ENCODE data around the gene LINC01488. TPM values are rescaled to one million over a fixed set of nuclear protein-coding genes. Genes with fewer than 3 reads are reported as not detected.
A peak's percentile ranks its signal among the peaks of the same experiment; 100 is the strongest.

The LINC01488 gene
- total and polyA plus RNA-seq, 2 of the 13 experiments (the other 11 are each of a cell fraction or from before 2014, with no cell fraction given): 0.26 to 0.58 TPM

DNA sequence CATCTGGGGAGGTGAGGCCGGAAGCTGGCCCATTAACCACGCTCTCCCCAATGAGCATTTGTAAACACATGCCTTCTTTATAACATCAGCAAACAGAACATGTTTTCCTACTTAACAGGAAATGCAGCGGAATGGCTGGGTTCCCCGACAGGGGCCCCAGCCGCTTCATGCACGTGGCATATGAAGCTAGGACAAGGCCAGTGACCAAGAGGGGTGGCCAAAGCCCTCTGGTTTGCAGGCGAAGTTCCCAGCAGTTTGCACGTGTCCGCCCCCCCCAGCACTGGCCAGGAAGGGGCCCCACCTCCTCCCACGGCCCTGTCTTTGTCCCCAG, 38.7 kb upstream of the LINC01488 start (continued):
- no peak for TF ChIP-seq IKZF1 (IDR thresholded peaks at IDR 0.05)
- no peak for TF ChIP-seq ZBTB8A (CRISPR knock-in tag; IDR thresholded peaks at IDR 0.05; ENCODE audit: borderline replicate concordance, low read depth)
- TF ChIP-seq GTF3A (CRISPR knock-in tag; conservative IDR thresholded peaks at IDR 0.05): no peak
- TF ChIP-seq SAFB2 (CRISPR knock-in tag; IDR thresholded peaks at IDR 0.05; ENCODE audit: borderline replicate concordance, low read depth): no peak
- no peak for TF ChIP-seq PAX8 (CRISPR knock-in tag; IDR thresholded peaks at IDR 0.05; ENCODE audit: borderline replicate concordance)
- TF ChIP-seq NCOA2 (CRISPR knock-in tag; IDR thresholded peaks at IDR 0.05): peak; percentile 79
- TF ChIP-seq MBD4 (IDR thresholded peaks at IDR 0.05; ENCODE audit: borderline replicate concordance, low read length): no peak
- peak; percentile 73 for TF ChIP-seq FOSL2 (CRISPR knock-in tag; IDR thresholded peaks at IDR 0.05)
- TF ChIP-seq ZNF605 (CRISPR knock-in tag; IDR thresholded peaks at IDR 0.05): peak; percentile 99
- TF ChIP-seq ZNF460 (CRISPR knock-in tag; IDR thresholded peaks at IDR 0.05; ENCODE audit: borderline replicate concordance): no peak
- TF ChIP-seq ZNF674 (CRISPR knock-in tag; IDR thresholded peaks at IDR 0.05; ENCODE audit: low read depth): no peak
- TF ChIP-seq ZNF75D (CRISPR knock-in tag; IDR thresholded peaks at IDR 0.05; ENCODE audit: borderline replicate concordance): no peak
- TF ChIP-seq, protein P1, sequence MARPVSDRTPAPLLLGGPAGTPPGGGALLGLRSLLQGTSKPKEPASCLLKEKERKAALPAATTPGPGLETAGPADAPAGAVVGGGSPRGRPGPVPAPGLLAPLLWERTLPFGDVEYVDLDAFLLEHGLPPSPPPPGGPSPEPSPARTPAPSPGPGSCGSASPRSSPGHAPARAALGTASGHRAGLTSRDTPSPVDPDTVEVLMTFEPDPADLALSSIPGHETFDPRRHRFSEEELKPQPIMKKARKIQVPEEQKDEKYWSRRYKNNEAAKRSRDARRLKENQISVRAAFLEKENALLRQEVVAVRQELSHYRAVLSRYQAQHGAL (CRISPR knock-in tag; IDR thresholded peaks at IDR 0.05; ENCODE audit: not compliant biosample characterization): no peak
- TF ChIP-seq HOXA5 (CRISPR knock-in tag; IDR thresholded peaks at IDR 0.05): peak; percentile 83; the same call in 1 of the 2 replicates
- TF ChIP-seq FOXO1 (CRISPR knock-in tag; IDR thresholded peaks at IDR 0.05): peak; percentile 75; the same call in 1 of the 2 replicates
- TF ChIP-seq TBP (CRISPR knock-in tag; IDR thresholded peaks at IDR 0.05): no peak
- TF ChIP-seq ZNF274 (CRISPR knock-in tag; IDR thresholded peaks at IDR 0.05): 0 out of 2 replicates have a peak, but pooled peaks have one; percentile 44
- TF ChIP-seq, protein P2, sequence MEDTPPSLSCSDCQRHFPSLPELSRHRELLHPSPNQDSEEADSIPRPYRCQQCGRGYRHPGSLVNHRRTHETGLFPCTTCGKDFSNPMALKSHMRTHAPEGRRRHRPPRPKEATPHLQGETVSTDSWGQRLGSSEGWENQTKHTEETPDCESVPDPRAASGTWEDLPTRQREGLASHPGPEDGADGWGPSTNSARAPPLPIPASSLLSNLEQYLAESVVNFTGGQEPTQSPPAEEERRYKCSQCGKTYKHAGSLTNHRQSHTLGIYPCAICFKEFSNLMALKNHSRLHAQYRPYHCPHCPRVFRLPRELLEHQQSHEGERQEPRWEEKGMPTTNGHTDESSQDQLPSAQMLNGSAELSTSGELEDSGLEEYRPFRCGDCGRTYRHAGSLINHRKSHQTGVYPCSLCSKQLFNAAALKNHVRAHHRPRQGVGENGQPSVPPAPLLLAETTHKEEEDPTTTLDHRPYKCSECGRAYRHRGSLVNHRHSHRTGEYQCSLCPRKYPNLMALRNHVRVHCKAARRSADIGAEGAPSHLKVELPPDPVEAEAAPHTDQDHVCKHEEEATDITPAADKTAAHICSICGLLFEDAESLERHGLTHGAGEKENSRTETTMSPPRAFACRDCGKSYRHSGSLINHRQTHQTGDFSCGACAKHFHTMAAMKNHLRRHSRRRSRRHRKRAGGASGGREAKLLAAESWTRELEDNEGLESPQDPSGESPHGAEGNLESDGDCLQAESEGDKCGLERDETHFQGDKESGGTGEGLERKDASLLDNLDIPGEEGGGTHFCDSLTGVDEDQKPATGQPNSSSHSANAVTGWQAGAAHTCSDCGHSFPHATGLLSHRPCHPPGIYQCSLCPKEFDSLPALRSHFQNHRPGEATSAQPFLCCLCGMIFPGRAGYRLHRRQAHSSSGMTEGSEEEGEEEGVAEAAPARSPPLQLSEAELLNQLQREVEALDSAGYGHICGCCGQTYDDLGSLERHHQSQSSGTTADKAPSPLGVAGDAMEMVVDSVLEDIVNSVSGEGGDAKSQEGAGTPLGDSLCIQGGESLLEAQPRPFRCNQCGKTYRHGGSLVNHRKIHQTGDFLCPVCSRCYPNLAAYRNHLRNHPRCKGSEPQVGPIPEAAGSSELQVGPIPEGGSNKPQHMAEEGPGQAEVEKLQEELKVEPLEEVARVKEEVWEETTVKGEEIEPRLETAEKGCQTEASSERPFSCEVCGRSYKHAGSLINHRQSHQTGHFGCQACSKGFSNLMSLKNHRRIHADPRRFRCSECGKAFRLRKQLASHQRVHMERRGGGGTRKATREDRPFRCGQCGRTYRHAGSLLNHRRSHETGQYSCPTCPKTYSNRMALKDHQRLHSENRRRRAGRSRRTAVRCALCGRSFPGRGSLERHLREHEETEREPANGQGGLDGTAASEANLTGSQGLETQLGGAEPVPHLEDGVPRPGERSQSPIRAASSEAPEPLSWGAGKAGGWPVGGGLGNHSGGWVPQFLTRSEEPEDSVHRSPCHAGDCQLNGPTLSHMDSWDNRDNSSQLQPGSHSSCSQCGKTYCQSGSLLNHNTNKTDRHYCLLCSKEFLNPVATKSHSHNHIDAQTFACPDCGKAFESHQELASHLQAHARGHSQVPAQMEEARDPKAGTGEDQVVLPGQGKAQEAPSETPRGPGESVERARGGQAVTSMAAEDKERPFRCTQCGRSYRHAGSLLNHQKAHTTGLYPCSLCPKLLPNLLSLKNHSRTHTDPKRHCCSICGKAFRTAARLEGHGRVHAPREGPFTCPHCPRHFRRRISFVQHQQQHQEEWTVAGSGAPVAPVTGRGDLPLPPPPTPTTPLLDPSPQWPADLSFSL (CRISPR knock-in tag; IDR thresholded peaks at IDR 0.05): no peak
- TF ChIP-seq MXI1 (IDR thresholded peaks at IDR 0.05; ENCODE audit: borderline replicate concordance, low read depth, low read length): peak; percentile 68; the same call in 1 of the 3 replicates
- TF ChIP-seq HNF1A (IDR thresholded peaks at IDR 0.05; ENCODE audit: low read depth): no peak; the same call in 1 of the 2 replicates
- TF ChIP-seq HNF1A (CRISPR knock-in tag; IDR thresholded peaks at IDR 0.05; ENCODE audit: borderline replicate concordance): peak; percentile 47; the same call in 1 of the 2 replicates
